ENCODE data around the gene GTF2IRD1.

Gene GTF2IRD1

GRCh38 chr7:74570533-74571156 lies 116.9 kb downstream of the GTF2IRD1 start:
- DNase-seq: no peak

- no peak for DNase-seq
Observed at GRCh38 chr7:74572301-74572979, 118.7 kb downstream of the GTF2IRD1 start.

- no peak for DNase-seq
Observed at GRCh38 chr7:74573512-74573911, 119.8 kb downstream of the GTF2IRD1 start.

- DNase-seq: no peak
Observed at GRCh38 chr7:74575083-74575784, 121.5 kb downstream of the GTF2IRD1 start.

GRCh38 chr7:74575811-74576210 lies 122.1 kb downstream of the GTF2IRD1 start:
- no peak for DNase-seq

- no peak for DNase-seq
Observed at GRCh38 chr7:74579800-74580685, 126.3 kb downstream of the GTF2IRD1 start.

GRCh38 chr7:74581916-74582440 lies 128.3 kb downstream of the GTF2IRD1 start:
- no peak for DNase-seq

GRCh38 chr7:74582447-74583039 lies 128.8 kb downstream of the GTF2IRD1 start:
- DNase-seq: no peak

- DNase-seq: no peak
Observed at GRCh38 chr7:74583630-74584029, 129.9 kb downstream of the GTF2IRD1 start.

- DNase-seq: no peak
Observed at GRCh38 chr7:74584160-74584954, 130.7 kb downstream of the GTF2IRD1 start.

- DNase-seq: no peak
Observed at GRCh38 chr7:74585844-74586243, 132.1 kb downstream of the GTF2IRD1 start.

GRCh38 chr7:74586258-74587175 lies 132.8 kb downstream of the GTF2IRD1 start:
- no peak for DNase-seq

- no peak for DNase-seq
Observed at GRCh38 chr7:74587435-74588126, 133.9 kb downstream of the GTF2IRD1 start.

- DNase-seq: no peak
Observed at GRCh38 chr7:74590813-74591212, 137.1 kb downstream of the GTF2IRD1 start.

- no peak for DNase-seq
Observed at GRCh38 chr7:74598558-74598957, 144.9 kb downstream of the GTF2IRD1 start.

- no peak for DNase-seq
Observed at GRCh38 chr7:74599244-74599643, 145.5 kb downstream of the GTF2IRD1 start.

- DNase-seq: no peak
Observed at GRCh38 chr7:74604326-74605020, 150.8 kb downstream of the GTF2IRD1 start.

GRCh38 chr7:74606101-74606908 lies 152.6 kb downstream of the GTF2IRD1 start:
- DNase-seq: no peak
